Large intestine (tissue), 3 donors: ENCODE results near the gene TLR1. TPM values are rescaled to one million over a fixed set of nuclear protein-coding genes. Genes with fewer than 3 reads are reported as not detected.
A peak's percentile ranks its signal among the peaks of the same experiment; 100 is the strongest.

Experiments used
- DNase-seq, 2 donors: peaks; one replicate each; pipeline versions ENCODE4 v3.0.0 to v3.0.0-alpha.2; 2013
- H3K27ac ChIP-seq: one replicate; pipeline ENCODE4 v1.5.1; 2013; ENCODE audit warnings: low read length
- H3K27me3 ChIP-seq: 2 replicates; pipeline ENCODE4 v1.6.1; 2013; ENCODE audit warnings: low read length; ENCODE audit not compliant: control insufficient read depth, insufficient read depth
- H3K36me3 ChIP-seq: 2 replicates; pipeline ENCODE4 v1.6.1; 2013; ENCODE audit warnings: low read length; ENCODE audit not compliant: control insufficient read depth, insufficient read depth
- H3K4me1 ChIP-seq: one replicate; pipeline ENCODE4 v1.6.1; 2013; ENCODE audit warnings: low read length; ENCODE audit not compliant: control insufficient read depth, insufficient read depth
- H3K4me3 ChIP-seq: one replicate; pipeline ENCODE4 v1.5.1; 2013; ENCODE audit warnings: low read length
- H3K9me3 ChIP-seq: one replicate; pipeline ENCODE4 v1.6.1; 2013; ENCODE audit warnings: mild to moderate bottlenecking, low read depth, low read length, moderate library complexity; ENCODE audit not compliant: control insufficient read depth
- WGBS: methylation state at CpG from one replicate; pipeline ENCODE4 v1.1.5; 2013; ENCODE audit warnings: low lambda C conversion rate; ENCODE audit not compliant: insufficient coverage; 5-methylcytosine and 5-hydroxymethylcytosine counted together
- polyA plus RNA-seq: library from polyadenylated mRNA; unstranded; fragments of 120-200 nt; gene quantifications from one replicate; pipeline ENCODE4 v1.2.1, GENCODE V29; 2013

The TLR1 gene
- polyA plus RNA-seq, 1 donor: 4.3 TPM

DNA sequence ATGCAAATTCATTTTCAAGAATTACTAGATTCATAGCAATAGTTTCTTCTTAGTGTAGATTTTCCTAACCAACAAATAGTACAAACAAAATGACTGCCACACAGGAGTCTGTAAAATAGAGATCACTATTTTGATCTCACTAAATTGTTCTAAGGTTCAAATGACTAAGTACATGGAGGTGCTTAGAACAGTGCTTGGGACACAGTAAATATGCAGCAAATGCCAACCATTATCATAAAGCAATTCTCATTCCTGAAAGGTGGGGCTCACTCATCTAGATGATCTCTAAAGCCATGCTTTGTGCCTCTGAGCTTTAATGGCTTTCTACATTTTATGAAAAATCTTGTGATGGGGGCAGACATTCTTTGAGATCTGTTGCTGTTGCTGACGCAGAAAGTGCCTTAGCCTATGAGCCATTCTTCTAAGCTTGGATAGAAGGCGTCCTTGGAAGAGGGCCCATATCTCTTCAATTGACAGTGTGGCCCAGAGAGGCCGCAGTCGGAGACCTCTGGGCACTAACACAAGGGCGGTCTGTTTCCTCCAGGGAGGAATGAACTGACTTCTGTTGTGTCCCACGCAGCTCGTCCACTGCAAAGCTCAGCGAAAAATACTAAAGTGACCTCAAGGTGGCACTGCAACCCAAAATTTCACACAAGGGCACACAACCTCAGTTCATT, 45.3 kb downstream of the TLR1 start:
- no peaks in the 10 kb centered on the region for H3K36me3 ChIP-seq
- H3K4me1 ChIP-seq: no peaks in the 10 kb centered on the region
- no CpG with 5 or more reads among the region's 8 CpGs for WGBS
- no peaks in the 10 kb centered on the region for H3K27me3 ChIP-seq
- no peak overlapping the region for H3K4me3 ChIP-seq
- H3K9me3 ChIP-seq: no peaks in the 10 kb centered on the region
- DNase-seq: peak; percentile 35 to 38
- H3K27ac ChIP-seq: no peak overlapping the region

DNA sequence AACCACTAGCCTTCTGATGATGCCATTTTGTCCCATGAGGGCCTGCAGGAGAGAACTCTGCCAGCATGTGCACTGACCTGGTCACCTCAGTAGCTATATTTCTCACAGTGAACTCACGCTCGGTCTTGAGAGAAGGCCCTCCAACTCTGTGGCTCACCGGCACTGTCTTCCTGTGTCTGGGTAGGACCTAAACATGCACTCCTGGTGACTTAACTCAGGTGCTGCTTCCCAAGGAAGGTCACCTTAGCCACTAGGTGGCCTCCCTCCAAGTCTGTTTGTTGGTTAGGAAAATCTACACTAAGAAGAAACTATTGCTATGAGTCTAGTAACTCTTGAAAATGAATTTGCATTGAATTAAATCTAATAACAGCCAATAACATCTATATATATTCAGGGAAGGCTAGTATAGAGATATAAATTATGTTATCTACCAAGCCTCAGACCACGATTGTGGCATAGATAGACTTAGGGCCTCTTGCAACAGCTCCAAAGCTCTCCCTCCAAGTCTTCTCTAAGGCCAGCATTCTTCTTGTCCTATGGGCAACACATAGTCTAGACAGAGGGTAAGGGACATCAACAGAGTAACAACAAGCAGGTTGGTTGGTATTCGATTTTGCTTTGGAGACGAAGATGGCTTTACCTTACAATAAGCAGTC, 46.5 kb downstream of the TLR1 start:
- Histone ChIP-seq H3K36me3 (no peaks in the 10 kb centered on the region), H3K4me1 (no peaks in the 10 kb centered on the region), H3K27ac (no peak overlapping the region), H3K9me3 (no peaks in the 10 kb centered on the region), H3K27me3 (no peaks in the 10 kb centered on the region), H3K4me3 (no peak overlapping the region)
- 90% methylated on average over 2 of the region's 6 CpGs for WGBS
- peak in 1 of 2 donors; percentile 16 for DNase-seq

DNA sequence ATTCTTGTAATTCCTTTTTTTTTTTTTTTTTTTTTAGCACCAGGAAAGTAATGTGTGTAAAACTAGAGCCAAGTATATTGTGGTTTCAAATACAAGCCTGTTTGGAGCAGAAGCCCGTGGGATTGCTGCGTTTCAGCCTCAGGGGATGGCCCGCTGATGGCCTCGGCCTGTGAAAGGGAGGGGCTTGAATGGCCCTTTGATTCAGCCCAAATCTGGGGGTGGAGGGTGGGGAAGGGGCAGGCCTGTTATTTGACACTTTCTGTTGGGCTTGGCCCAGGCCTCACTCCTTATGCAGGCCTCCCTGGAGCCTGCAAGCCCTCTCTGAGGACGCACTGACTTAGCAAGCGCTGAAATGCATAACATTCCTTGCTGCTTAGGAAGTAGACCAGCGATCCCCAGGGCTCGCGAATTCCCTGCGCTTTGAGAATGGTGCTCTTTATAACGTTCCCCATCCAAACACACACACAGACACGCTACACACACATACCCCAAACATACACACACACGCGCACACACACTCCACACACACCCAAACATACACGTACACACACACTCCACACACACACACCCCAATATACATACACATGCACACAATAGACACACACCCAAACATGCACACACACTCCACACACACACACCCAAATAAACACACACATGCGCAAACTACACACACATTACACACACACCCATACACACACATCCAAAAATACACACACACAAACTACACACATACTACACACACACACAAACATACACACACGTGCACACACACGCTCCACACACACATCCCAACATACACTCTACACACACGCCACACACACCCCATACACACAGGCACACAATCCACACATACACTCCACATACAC, 51.4 kb downstream of the TLR1 start:
- Histone ChIP-seq H3K9me3 (peaks cover 4% of the 10 kb centered on the region), H3K4me3 (no peak overlapping the region), H3K27ac (peak overlapping the region; percentile 66), H3K27me3 (no peaks in the 10 kb centered on the region), H3K36me3 (no peaks in the 10 kb centered on the region), H3K4me1 (no peaks in the 10 kb centered on the region)
- no CpG with 5 or more reads among the region's 19 CpGs for WGBS
- DNase-seq: peak; percentile 72 to 77

DNA sequence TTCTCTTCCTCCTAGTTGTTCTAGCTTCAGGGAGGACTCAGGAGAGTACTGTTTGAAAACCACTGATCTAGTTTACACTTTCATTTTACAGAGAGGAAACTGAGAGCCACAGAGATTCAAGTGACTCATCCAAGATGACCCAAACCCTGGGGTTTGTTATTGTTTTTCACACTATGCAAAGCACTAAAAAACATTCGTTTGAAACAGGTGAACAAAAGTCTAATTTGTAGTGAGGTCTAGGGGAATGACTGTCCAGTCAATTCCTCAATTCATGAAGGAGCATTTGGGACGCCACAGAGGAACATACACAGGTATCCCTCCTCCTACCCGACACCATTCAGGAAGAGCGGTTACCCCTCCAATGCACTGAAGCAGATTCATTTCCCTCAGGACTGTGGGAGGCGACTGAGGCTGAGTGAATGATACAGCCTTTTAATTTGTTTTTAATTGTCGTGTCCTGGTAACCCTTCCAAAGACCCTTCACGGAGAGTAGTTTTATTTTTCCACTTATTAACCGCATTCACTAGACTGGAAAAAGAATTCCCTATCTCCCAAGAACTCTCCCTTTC, 52.1 kb downstream of the TLR1 start:
- DNase-seq: no peak
- H3K27ac ChIP-seq: peak overlapping the region; percentile 40
- 79% methylated on average over 4 of the region's 8 CpGs for WGBS
- H3K27me3 ChIP-seq: no peaks in the 10 kb centered on the region
- no peaks in the 10 kb centered on the region for H3K4me1 ChIP-seq
- H3K9me3 ChIP-seq: peaks cover 5% of the 10 kb centered on the region
- H3K4me3 ChIP-seq: no peak overlapping the region
- no peaks in the 10 kb centered on the region for H3K36me3 ChIP-seq

DNA sequence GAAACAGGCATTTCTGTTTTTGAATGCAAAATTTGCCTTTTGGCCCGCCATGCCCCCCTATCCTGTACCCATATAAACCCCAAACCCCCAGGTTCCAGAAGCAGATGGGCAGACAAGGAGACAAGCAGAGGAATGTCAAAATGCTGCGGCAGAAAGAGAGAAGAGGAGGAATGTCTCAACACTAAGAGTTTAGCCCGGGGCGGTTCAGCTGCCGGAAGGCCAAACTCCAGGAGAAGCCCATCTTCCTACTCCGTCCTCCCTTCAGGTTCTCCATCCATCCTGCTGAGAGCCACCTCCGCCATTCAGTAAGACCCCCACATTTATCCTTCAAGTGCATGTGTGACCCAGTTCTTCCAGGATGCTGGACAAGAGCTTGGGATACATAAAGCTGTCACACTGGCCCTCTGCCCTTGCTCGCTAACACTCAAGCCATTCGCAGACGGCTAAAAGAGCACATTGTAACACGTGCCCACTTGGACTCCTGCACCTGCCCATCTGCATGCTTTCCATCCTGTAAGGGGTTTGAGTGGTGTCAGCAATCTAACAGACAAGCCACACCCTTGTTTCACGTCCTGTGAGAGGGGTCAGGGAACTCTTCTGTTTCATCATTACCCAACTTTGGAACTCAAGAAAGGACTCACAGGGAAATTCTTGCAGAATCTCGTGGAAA, 53.1 kb downstream of the TLR1 start:
- Histone ChIP-seq H3K9me3 (peaks cover 7% of the 10 kb centered on the region), H3K4me3 (no peak overlapping the region), H3K4me1 (no peaks in the 10 kb centered on the region), H3K27ac (no peak overlapping the region), H3K27me3 (no peaks in the 10 kb centered on the region), H3K36me3 (no peaks in the 10 kb centered on the region)
- peak; percentile 23 to 37 for DNase-seq
- no CpG with 5 or more reads among the region's 13 CpGs for WGBS

DNA sequence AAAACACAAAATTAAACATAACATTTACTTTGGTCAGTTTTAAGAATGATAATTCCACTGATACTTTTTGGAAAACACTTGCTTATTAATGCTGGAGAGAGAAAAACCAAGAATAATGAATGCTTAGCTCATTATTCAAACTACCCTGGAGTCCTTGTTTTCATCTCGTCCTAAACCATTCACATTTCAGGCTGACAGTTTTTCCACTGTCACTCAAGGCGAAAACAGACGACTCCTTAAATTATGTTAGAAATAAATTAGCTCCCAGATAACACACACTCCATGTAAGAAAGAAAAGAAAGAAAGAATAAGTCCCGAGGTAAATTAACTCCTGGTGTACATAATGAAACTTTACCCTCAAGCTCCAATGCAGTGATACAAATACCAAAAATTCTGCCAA, 55.3 kb downstream of the TLR1 start:
- H3K9me3 ChIP-seq: peaks cover 7% of the 10 kb centered on the region
- H3K27me3 ChIP-seq: no peaks in the 10 kb centered on the region
- DNase-seq: no peak
- 84% methylated on average over 3 of the region's 4 CpGs for WGBS
- no peak overlapping the region for H3K27ac ChIP-seq
- no peak overlapping the region for H3K4me3 ChIP-seq
- H3K4me1 ChIP-seq: no peaks in the 10 kb centered on the region
- H3K36me3 ChIP-seq: no peaks in the 10 kb centered on the region

DNA sequence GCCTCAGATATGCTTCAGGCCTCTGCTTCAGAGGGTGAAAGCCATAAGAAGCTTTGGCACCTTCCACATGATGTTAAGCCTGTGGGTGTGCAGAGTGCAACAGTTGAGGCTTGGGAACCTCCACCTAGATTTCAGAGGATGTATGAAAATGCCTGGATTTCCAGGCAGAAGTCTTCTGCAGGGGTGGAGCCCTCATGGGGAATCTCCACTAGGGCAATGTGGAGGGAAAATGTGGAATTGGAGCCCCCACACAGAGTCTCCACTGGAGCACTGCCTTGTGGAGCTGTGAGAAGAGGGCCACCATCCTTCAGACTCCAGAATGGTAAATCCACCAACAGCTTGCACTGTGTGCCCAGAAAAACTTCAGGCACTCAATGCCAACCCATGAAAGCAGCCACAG, 57.0 kb downstream of the TLR1 start:
- Histone ChIP-seq H3K36me3 (no peaks in the 10 kb centered on the region), H3K9me3 (peaks cover 7% of the 10 kb centered on the region), H3K4me1 (no peaks in the 10 kb centered on the region), H3K27me3 (no peaks in the 10 kb centered on the region), H3K4me3 (no peak overlapping the region), H3K27ac (no peak overlapping the region)
- no peak for DNase-seq

Other genes starting within 250 kb of the TLR1 start
- gene KLF3, start 140.6 kb downstream of the TLR1 start, polyA plus RNA-seq: 76.7 TPM
- gene TLR10, start 21.8 kb downstream of the TLR1 start, polyA plus RNA-seq: 2.2 TPM
- 1.6 TPM for gene TLR6, start 52.0 kb upstream of the TLR1 start, polyA plus RNA-seq
- gene FAM114A1, start 63.0 kb upstream of the TLR1 start, polyA plus RNA-seq: 36.9 TPM
- 1.7 TPM for gene TMEM156, start 227.6 kb upstream of the TLR1 start, polyA plus RNA-seq